ENCODE data around the gene BCO2.

DNA sequence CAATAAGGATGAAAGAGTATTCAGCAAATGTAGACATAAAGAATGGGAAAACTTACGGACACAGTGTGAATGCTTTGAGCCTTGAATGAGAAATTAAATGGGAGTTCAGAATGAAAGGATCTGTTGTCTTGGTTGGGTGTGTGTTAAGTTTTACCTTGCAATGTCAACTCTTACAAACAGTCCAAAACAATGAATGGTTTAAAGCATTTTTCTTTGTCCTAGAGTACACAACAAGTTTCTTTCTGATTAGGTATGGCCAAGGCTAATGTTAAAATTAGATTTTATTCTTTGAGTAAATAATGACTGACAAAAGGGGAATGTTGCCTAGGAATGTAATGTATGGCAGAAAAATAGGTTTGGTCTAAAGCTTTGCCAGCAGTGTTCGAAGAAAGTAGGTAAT lies 53.4 kb downstream of the BCO2 start:
- TF ChIP-seq, protein P1, sequence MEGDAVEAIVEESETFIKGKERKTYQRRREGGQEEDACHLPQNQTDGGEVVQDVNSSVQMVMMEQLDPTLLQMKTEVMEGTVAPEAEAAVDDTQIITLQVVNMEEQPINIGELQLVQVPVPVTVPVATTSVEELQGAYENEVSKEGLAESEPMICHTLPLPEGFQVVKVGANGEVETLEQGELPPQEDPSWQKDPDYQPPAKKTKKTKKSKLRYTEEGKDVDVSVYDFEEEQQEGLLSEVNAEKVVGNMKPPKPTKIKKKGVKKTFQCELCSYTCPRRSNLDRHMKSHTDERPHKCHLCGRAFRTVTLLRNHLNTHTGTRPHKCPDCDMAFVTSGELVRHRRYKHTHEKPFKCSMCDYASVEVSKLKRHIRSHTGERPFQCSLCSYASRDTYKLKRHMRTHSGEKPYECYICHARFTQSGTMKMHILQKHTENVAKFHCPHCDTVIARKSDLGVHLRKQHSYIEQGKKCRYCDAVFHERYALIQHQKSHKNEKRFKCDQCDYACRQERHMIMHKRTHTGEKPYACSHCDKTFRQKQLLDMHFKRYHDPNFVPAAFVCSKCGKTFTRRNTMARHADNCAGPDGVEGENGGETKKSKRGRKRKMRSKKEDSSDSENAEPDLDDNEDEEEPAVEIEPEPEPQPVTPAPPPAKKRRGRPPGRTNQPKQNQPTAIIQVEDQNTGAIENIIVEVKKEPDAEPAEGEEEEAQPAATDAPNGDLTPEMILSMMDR (IDR thresholded peaks at IDR 0.05) = no peak
- no peak for TF ChIP-seq EP300 (IDR thresholded peaks at IDR 0.05)

Data from ovary (tissue), 3 donors.